GM12875 (cell line): ENCODE results near the gene CASP8.

ENCODE experiments used
- H3K4me3 ChIP-seq: one replicate; pipeline ENCODE4 v1.5.1; 2011; ENCODE audit warnings: low read depth, low read length, control low read depth
- TF ChIP-seq, protein P1 (sequence below): IDR thresholded peaks from 2 replicates; pipeline ENCODE4 v1.5.1; 2011; ENCODE audit warnings: low read depth, mild to moderate bottlenecking, control low read depth, inconsistent platforms, low read length, moderate library complexity, borderline replicate concordance; ENCODE audit not compliant: insufficient read depth

Gene CASP8

GRCh38 chr2:201256082-201256481, 4.3 kb upstream of the CASP8 start:
- TF ChIP-seq, protein P1, sequence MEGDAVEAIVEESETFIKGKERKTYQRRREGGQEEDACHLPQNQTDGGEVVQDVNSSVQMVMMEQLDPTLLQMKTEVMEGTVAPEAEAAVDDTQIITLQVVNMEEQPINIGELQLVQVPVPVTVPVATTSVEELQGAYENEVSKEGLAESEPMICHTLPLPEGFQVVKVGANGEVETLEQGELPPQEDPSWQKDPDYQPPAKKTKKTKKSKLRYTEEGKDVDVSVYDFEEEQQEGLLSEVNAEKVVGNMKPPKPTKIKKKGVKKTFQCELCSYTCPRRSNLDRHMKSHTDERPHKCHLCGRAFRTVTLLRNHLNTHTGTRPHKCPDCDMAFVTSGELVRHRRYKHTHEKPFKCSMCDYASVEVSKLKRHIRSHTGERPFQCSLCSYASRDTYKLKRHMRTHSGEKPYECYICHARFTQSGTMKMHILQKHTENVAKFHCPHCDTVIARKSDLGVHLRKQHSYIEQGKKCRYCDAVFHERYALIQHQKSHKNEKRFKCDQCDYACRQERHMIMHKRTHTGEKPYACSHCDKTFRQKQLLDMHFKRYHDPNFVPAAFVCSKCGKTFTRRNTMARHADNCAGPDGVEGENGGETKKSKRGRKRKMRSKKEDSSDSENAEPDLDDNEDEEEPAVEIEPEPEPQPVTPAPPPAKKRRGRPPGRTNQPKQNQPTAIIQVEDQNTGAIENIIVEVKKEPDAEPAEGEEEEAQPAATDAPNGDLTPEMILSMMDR = no peak
- no peak overlapping the region for H3K4me3 ChIP-seq

DNA sequence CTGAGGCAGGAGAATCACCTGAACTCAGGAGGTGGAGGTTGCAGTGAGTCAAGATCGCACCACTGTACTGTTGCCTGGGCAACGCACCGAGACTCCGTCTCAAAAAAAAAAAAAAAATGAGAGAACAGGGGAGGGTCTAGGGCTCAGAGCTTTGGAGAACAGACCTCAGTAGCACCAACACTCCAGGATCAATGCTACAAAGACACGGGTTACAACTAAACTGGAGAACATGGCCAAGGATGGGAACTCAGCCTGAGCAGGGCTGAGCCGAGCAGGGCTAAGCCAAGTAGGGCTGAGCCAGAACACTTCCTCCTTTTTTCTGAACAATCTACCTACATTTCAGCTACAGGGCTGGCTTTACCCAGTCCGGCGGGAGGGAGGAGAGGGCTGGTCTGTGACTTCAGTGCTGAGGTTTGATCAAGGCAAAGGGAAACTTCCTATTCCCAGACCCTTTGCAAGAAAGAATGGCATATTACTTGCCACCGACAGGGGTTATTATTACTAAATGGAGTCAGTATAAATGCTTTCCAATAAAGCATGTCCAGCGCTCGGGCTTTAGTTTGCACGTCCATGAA, 2.9 kb upstream of the CASP8 start:
- peak overlapping the region; percentile 27 for H3K4me3 ChIP-seq
- TF ChIP-seq, protein P1 = no peak

DNA sequence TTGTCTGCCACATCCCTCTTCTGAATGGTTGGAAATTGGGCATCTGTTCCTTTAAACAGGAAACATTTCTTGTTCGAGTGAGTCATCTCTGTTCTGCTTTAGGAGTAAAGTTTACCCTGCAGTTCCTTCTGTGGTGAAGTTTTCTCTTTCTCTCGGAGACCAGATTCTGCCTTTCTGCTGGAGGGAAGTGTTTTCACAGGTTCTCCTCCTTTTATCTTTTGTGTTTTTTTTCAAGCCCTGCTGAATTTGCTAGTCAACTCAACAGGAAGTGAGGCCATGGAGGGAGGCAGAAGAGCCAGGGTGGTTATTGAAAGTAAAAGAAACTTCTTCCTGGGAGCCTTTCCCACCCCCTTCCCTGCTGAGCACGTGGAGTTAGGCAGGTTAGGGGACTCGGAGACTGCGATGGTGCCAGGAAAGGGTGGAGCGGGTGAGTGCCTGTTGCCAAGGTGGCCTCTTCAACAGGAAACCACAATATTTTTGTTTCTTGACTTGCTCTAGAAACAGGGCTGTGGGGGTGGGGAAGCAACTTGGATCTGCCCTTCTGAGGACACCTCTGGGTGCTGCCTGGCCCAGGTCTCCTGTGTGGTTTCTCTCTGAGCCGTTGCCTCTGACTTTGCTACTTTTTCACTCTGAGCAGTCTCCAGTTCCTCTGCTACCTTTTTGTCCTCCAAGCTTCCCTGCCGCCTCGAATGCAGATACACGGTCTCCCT, 2.2 kb upstream of the CASP8 start:
- peak overlapping the region; percentile 47 for H3K4me3 ChIP-seq
- TF ChIP-seq, protein P1 = no peak

DNA sequence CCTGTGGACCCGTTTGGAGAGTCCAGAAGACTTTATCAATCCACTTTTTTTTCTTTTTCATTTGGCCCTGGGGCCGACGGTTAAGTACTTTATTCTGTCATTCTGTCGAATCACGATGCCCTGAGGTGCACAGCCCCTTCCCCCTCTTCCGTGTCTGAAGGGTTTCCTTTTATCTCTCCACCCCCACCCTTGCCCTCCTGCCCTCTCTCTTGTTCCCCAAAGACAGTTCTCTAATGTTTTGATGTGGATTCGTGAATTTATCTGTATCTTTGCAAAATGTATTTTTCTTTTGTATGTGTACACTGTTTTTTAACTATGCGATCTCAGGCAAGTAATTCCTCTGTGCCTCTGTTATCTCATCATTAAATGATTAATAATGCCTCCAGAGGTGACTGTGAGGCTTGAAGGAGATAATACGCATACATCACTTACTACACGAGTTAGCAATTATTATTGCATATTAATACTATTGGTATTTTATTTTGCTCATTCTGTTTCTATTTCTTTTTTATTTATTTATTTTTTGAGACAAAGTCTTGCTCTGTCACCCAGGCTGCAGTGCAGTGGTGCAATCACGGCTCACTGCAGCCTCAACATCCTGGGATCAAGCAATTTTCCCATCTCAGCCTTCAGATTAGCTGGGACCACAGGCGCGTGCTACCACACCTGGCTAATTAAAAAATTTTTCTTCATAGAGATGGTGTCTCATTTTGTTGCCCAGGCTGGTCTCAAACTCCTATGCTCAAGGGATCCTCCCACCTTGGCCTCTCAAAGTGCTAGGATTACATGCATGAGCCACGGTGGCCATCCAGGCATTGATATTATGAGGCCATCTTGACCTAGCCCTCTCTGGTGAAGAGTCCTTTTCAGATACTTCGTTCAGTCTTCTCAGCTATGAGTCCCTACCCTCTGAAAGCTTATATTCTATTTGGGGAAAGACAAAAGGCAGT, 1.4 kb upstream of the CASP8 start:
- TF ChIP-seq, protein P1 = no peak
- H3K4me3 ChIP-seq = peak overlapping the region; percentile 47

GRCh38 chr2:201261471-201261870, 1.1 kb downstream of the CASP8 start:
- TF ChIP-seq, protein P1 = no peak
- peak overlapping the region; percentile 28 for H3K4me3 ChIP-seq

- no peak overlapping the region for H3K4me3 ChIP-seq
Observed at GRCh38 chr2:201261906-201262305, 1.6 kb downstream of the CASP8 start.

More at GRCh38 chr2:201261906-201262305, 1.6 kb downstream of the CASP8 start:
- TF ChIP-seq, protein P1 = no peak
